GM12872 (cell line): ENCODE measurements around the gene EMID1.

Source experiments
- CTCF ChIP-seq: IDR thresholded peaks from 3 replicates; pipeline ENCODE4 v1.5.1; 2011; ENCODE audit warnings: low read depth, mild to moderate bottlenecking, low read length, moderate library complexity; ENCODE audit not compliant: insufficient read depth

EMID1 gene

GRCh38 chr22:29166180-29166579 lies 39.5 kb upstream of the EMID1 start:
- no peak for TF ChIP-seq CTCF

- no peak for TF ChIP-seq CTCF
Measured at GRCh38 chr22:29167032-29167911, 38.4 kb upstream of the EMID1 start.

- no peak for TF ChIP-seq CTCF
Measured at GRCh38 chr22:29171721-29172120, 34.0 kb upstream of the EMID1 start.

GRCh38 chr22:29172216-29172615 lies 33.5 kb upstream of the EMID1 start:
- no peak for TF ChIP-seq CTCF

- no peak for TF ChIP-seq CTCF
Measured at GRCh38 chr22:29175312-29175835, 30.3 kb upstream of the EMID1 start.

GRCh38 chr22:29183971-29184848 lies 21.5 kb upstream of the EMID1 start:
- no peak for TF ChIP-seq CTCF

GRCh38 chr22:29184849-29185490 lies 20.7 kb upstream of the EMID1 start:
- no peak for TF ChIP-seq CTCF
